ENCODE results near the gene DCC. TPM values are rescaled to one million over a fixed set of nuclear protein-coding genes. Genes with fewer than 3 reads are reported as not detected.

The DCC gene
- total RNA-seq, 1 donor from 2014 or later, result under 0.01 TPM

- no peaks in the 10 kb centered on the region for H3K36me3 ChIP-seq (ENCODE audit: control insufficient read depth in 3 of 3, insufficient read depth in 3 of 3, low read length in 3 of 3)
- no peaks in the 10 kb centered on the region for H3K4me1 ChIP-seq (ENCODE audit: control insufficient read depth in 3 of 3, insufficient read depth in 3 of 3, low read length in 3 of 3)
- H3K4me3 ChIP-seq (ENCODE audit: low read length in 3 of 3), result no peak overlapping the region
- H3K27ac ChIP-seq (ENCODE audit: low read depth, low read length), result no peak overlapping the region
- H3K9ac ChIP-seq (ENCODE audit: low read depth in 1 of 3, low read length in 3 of 3), result no peak overlapping the region
- no peaks in the 10 kb centered on the region for H3K9me3 ChIP-seq (ENCODE audit: control insufficient read depth in 3 of 3, low read length in 3 of 3)
- no peaks in the 10 kb centered on the region for H3K27me3 ChIP-seq (ENCODE audit: control insufficient read depth in 3 of 3, insufficient read depth in 3 of 3, low read length in 3 of 3)
Measured at GRCh38 chr18:52481116-52481515, 141.1 kb downstream of the DCC start.

GRCh38 chr18:52484977-52485376, 145.0 kb downstream of the DCC start:
- H3K9me3 ChIP-seq (ENCODE audit: control insufficient read depth in 3 of 3, low read length in 3 of 3), result no peaks in the 10 kb centered on the region
- H3K4me3 ChIP-seq (ENCODE audit: low read length in 3 of 3), result no peak overlapping the region
- no peaks in the 10 kb centered on the region for H3K27me3 ChIP-seq (ENCODE audit: control insufficient read depth in 3 of 3, insufficient read depth in 3 of 3, low read length in 3 of 3)
- no peaks in the 10 kb centered on the region for H3K36me3 ChIP-seq (ENCODE audit: control insufficient read depth in 3 of 3, insufficient read depth in 3 of 3, low read length in 3 of 3)
- no peak overlapping the region for H3K9ac ChIP-seq (ENCODE audit: low read depth in 1 of 3, low read length in 3 of 3)
- no peaks in the 10 kb centered on the region for H3K4me1 ChIP-seq (ENCODE audit: control insufficient read depth in 3 of 3, insufficient read depth in 3 of 3, low read length in 3 of 3)
- no peak overlapping the region for H3K27ac ChIP-seq (ENCODE audit: low read depth, low read length)

GRCh38 chr18:52486052-52486451, 146.1 kb downstream of the DCC start:
- Histone ChIP-seq H3K9ac (ENCODE audit: low read depth in 1 of 3, low read length in 3 of 3) (no peak overlapping the region), H3K27ac (ENCODE audit: low read depth, low read length) (no peak overlapping the region), H3K4me1 (ENCODE audit: control insufficient read depth in 3 of 3, insufficient read depth in 3 of 3, low read length in 3 of 3) (no peaks in the 10 kb centered on the region), H3K36me3 (ENCODE audit: control insufficient read depth in 3 of 3, insufficient read depth in 3 of 3, low read length in 3 of 3) (no peaks in the 10 kb centered on the region), H3K27me3 (ENCODE audit: control insufficient read depth in 3 of 3, insufficient read depth in 3 of 3, low read length in 3 of 3) (no peaks in the 10 kb centered on the region), H3K4me3 (ENCODE audit: low read length in 3 of 3) (no peak overlapping the region), H3K9me3 (ENCODE audit: control insufficient read depth in 3 of 3, low read length in 3 of 3) (no peaks in the 10 kb centered on the region)

GRCh38 chr18:52489396-52490306, 149.7 kb downstream of the DCC start:
- no peaks in the 10 kb centered on the region for H3K4me1 ChIP-seq (ENCODE audit: control insufficient read depth in 3 of 3, insufficient read depth in 3 of 3, low read length in 3 of 3)
- no peak overlapping the region for H3K9ac ChIP-seq (ENCODE audit: low read depth in 1 of 3, low read length in 3 of 3)
- H3K36me3 ChIP-seq (ENCODE audit: control insufficient read depth in 3 of 3, insufficient read depth in 3 of 3, low read length in 3 of 3), result no peaks in the 10 kb centered on the region
- H3K4me3 ChIP-seq (ENCODE audit: low read length in 3 of 3), result no peak overlapping the region
- H3K27me3 ChIP-seq (ENCODE audit: control insufficient read depth in 3 of 3, insufficient read depth in 3 of 3, low read length in 3 of 3), result no peaks in the 10 kb centered on the region
- H3K9me3 ChIP-seq (ENCODE audit: control insufficient read depth in 3 of 3, low read length in 3 of 3), result peaks cover 0 to 7% (median 0%) of the 10 kb centered on the region in 3 donors
- H3K27ac ChIP-seq (ENCODE audit: low read depth, low read length), result no peak overlapping the region

GRCh38 chr18:52496426-52496825, 156.4 kb downstream of the DCC start:
- peaks cover 0 to 7% (median 0%) of the 10 kb centered on the region in 3 donors for H3K9me3 ChIP-seq (ENCODE audit: control insufficient read depth in 3 of 3, low read length in 3 of 3)
- no peaks in the 10 kb centered on the region for H3K4me1 ChIP-seq (ENCODE audit: control insufficient read depth in 3 of 3, insufficient read depth in 3 of 3, low read length in 3 of 3)
- H3K36me3 ChIP-seq (ENCODE audit: control insufficient read depth in 3 of 3, insufficient read depth in 3 of 3, low read length in 3 of 3), result no peaks in the 10 kb centered on the region
- H3K9ac ChIP-seq (ENCODE audit: low read depth in 1 of 3, low read length in 3 of 3), result no peak overlapping the region
- no peaks in the 10 kb centered on the region for H3K27me3 ChIP-seq (ENCODE audit: control insufficient read depth in 3 of 3, insufficient read depth in 3 of 3, low read length in 3 of 3)
- H3K4me3 ChIP-seq (ENCODE audit: low read length in 3 of 3), result no peak overlapping the region
- no peak overlapping the region for H3K27ac ChIP-seq (ENCODE audit: low read depth, low read length)

GRCh38 chr18:52499016-52499415, 159.0 kb downstream of the DCC start:
- Histone ChIP-seq H3K36me3 (ENCODE audit: control insufficient read depth in 3 of 3, insufficient read depth in 3 of 3, low read length in 3 of 3) (no peaks in the 10 kb centered on the region), H3K9me3 (ENCODE audit: control insufficient read depth in 3 of 3, low read length in 3 of 3) (peaks cover 0 to 3% (median 0%) of the 10 kb centered on the region in 3 donors), H3K4me1 (ENCODE audit: control insufficient read depth in 3 of 3, insufficient read depth in 3 of 3, low read length in 3 of 3) (no peaks in the 10 kb centered on the region)

GRCh38 chr18:52499644-52500043, 159.6 kb downstream of the DCC start:
- no peak overlapping the region for H3K27ac ChIP-seq (ENCODE audit: low read depth, low read length)
- no peaks in the 10 kb centered on the region for H3K9me3 ChIP-seq (ENCODE audit: control insufficient read depth in 3 of 3, low read length in 3 of 3)
- H3K4me3 ChIP-seq (ENCODE audit: low read length in 3 of 3), result no peak overlapping the region
- H3K36me3 ChIP-seq (ENCODE audit: control insufficient read depth in 3 of 3, insufficient read depth in 3 of 3, low read length in 3 of 3), result no peaks in the 10 kb centered on the region
- H3K9ac ChIP-seq (ENCODE audit: low read depth in 1 of 3, low read length in 3 of 3), result no peak overlapping the region
- H3K4me1 ChIP-seq (ENCODE audit: control insufficient read depth in 3 of 3, insufficient read depth in 3 of 3, low read length in 3 of 3), result no peaks in the 10 kb centered on the region
- H3K27me3 ChIP-seq (ENCODE audit: control insufficient read depth in 3 of 3, insufficient read depth in 3 of 3, low read length in 3 of 3), result no peaks in the 10 kb centered on the region

More at GRCh38 chr18:52499016-52499415, 159.0 kb downstream of the DCC start:
- Histone ChIP-seq H3K9ac (ENCODE audit: low read depth in 1 of 3, low read length in 3 of 3) (no peak overlapping the region), H3K27me3 (ENCODE audit: control insufficient read depth in 3 of 3, insufficient read depth in 3 of 3, low read length in 3 of 3) (no peaks in the 10 kb centered on the region), H3K4me3 (ENCODE audit: low read length in 3 of 3) (no peak overlapping the region), H3K27ac (ENCODE audit: low read depth, low read length) (no peak overlapping the region)

- Histone ChIP-seq H3K4me3 (ENCODE audit: low read length in 3 of 3) (no peak overlapping the region), H3K27ac (ENCODE audit: low read depth, low read length) (no peak overlapping the region), H3K27me3 (ENCODE audit: control insufficient read depth in 3 of 3, insufficient read depth in 3 of 3, low read length in 3 of 3) (no peaks in the 10 kb centered on the region), H3K9ac (ENCODE audit: low read depth in 1 of 3, low read length in 3 of 3) (no peak overlapping the region), H3K4me1 (ENCODE audit: control insufficient read depth in 3 of 3, insufficient read depth in 3 of 3, low read length in 3 of 3) (no peaks in the 10 kb centered on the region), H3K36me3 (ENCODE audit: control insufficient read depth in 3 of 3, insufficient read depth in 3 of 3, low read length in 3 of 3) (no peaks in the 10 kb centered on the region), H3K9me3 (ENCODE audit: control insufficient read depth in 3 of 3, low read length in 3 of 3) (no peaks in the 10 kb centered on the region)
Measured at GRCh38 chr18:52504589-52504988, 164.6 kb downstream of the DCC start.

- Histone ChIP-seq H3K36me3 (ENCODE audit: control insufficient read depth in 3 of 3, insufficient read depth in 3 of 3, low read length in 3 of 3) (no peaks in the 10 kb centered on the region), H3K4me1 (ENCODE audit: control insufficient read depth in 3 of 3, insufficient read depth in 3 of 3, low read length in 3 of 3) (no peaks in the 10 kb centered on the region), H3K9ac (ENCODE audit: low read depth in 1 of 3, low read length in 3 of 3) (no peak overlapping the region), H3K27ac (ENCODE audit: low read depth, low read length) (no peak overlapping the region), H3K4me3 (ENCODE audit: low read length in 3 of 3) (no peak overlapping the region), H3K9me3 (ENCODE audit: control insufficient read depth in 3 of 3, low read length in 3 of 3) (no peaks in the 10 kb centered on the region), H3K27me3 (ENCODE audit: control insufficient read depth in 3 of 3, insufficient read depth in 3 of 3, low read length in 3 of 3) (no peaks in the 10 kb centered on the region)
Measured at GRCh38 chr18:52510139-52510538, 170.1 kb downstream of the DCC start.

- Histone ChIP-seq H3K4me3 (ENCODE audit: low read length in 3 of 3) (no peak overlapping the region), H3K9ac (ENCODE audit: low read depth in 1 of 3, low read length in 3 of 3) (no peak overlapping the region), H3K27ac (ENCODE audit: low read depth, low read length) (no peak overlapping the region), H3K4me1 (ENCODE audit: control insufficient read depth in 3 of 3, insufficient read depth in 3 of 3, low read length in 3 of 3) (no peaks in the 10 kb centered on the region), H3K36me3 (ENCODE audit: control insufficient read depth in 3 of 3, insufficient read depth in 3 of 3, low read length in 3 of 3) (no peaks in the 10 kb centered on the region), H3K9me3 (ENCODE audit: control insufficient read depth in 3 of 3, low read length in 3 of 3) (no peaks in the 10 kb centered on the region), H3K27me3 (ENCODE audit: control insufficient read depth in 3 of 3, insufficient read depth in 3 of 3, low read length in 3 of 3) (no peaks in the 10 kb centered on the region)
Measured at GRCh38 chr18:52518086-52518485, 178.1 kb downstream of the DCC start.
